Measurements from ENCODE around the gene CCDC197.

CCDC197 gene

DNA sequence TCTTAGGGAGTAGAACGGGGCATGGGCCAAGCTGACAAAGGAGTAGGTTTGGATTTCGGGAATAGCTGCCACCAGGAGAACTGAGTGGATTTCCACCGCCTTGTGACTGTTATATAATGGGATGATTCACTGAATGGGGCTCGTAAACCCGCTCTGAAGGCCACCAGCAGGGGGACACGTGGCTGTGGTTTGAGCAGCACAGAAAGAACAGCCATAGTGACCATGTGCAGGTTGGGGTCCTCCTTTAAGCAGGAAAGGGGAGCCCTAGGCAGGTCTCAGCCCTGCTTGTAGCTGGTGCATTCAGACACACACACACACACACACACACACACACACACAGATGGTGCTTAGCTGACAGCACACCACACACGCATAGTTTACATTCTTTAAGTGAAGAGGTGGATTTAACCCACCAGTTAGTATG lies 12.1 kb upstream of the CCDC197 start:
- no peaks in the 10 kb centered on the region for H3K79me2 ChIP-seq (ENCODE audit: insufficient read depth, low read length)
- no peaks in the 10 kb centered on the region for H3K9me2 ChIP-seq (replicated peaks; ENCODE audit: low read depth, low read length)
- TF ChIP-seq, protein P1, sequence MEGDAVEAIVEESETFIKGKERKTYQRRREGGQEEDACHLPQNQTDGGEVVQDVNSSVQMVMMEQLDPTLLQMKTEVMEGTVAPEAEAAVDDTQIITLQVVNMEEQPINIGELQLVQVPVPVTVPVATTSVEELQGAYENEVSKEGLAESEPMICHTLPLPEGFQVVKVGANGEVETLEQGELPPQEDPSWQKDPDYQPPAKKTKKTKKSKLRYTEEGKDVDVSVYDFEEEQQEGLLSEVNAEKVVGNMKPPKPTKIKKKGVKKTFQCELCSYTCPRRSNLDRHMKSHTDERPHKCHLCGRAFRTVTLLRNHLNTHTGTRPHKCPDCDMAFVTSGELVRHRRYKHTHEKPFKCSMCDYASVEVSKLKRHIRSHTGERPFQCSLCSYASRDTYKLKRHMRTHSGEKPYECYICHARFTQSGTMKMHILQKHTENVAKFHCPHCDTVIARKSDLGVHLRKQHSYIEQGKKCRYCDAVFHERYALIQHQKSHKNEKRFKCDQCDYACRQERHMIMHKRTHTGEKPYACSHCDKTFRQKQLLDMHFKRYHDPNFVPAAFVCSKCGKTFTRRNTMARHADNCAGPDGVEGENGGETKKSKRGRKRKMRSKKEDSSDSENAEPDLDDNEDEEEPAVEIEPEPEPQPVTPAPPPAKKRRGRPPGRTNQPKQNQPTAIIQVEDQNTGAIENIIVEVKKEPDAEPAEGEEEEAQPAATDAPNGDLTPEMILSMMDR (conservative IDR thresholded peaks at IDR 0.05; ENCODE audit: low read length), result peak; percentile 58
- TF ChIP-seq EZH2phosphoT487 (IDR thresholded peaks at IDR 0.05; ENCODE audit: borderline replicate concordance), result no peak
- H4K20me1 ChIP-seq (ENCODE audit: insufficient read depth, low read length, poor library complexity, severe bottlenecking), result no peaks in the 10 kb centered on the region
- H3K9me3 ChIP-seq (ENCODE audit: insufficient read depth, low read depth, low read length), result no peaks in the 10 kb centered on the region
- no peaks in the 10 kb centered on the region for H3K36me3 ChIP-seq (ENCODE audit: insufficient read depth, low read length)
- no peak overlapping the region for H2AFZ ChIP-seq (ENCODE audit: low read length)
- H3K9ac ChIP-seq (ENCODE audit: low read depth, low read length, poor library complexity, severe bottlenecking), result no peak overlapping the region
- H3K27me3 ChIP-seq (ENCODE audit: insufficient read depth, low read length, poor library complexity, severe bottlenecking), result peaks cover 78% of the 10 kb centered on the region
- no peaks in the 10 kb centered on the region for H3K4me1 ChIP-seq (ENCODE audit: insufficient read depth, low read length, poor library complexity, severe bottlenecking)
- no peaks in the 10 kb centered on the region for H3F3A ChIP-seq (ENCODE audit: low read depth)
- H3K4me3 ChIP-seq (ENCODE audit: low read length, poor library complexity, severe bottlenecking), result no peak overlapping the region
- no peak overlapping the region for H3K4me2 ChIP-seq (ENCODE audit: low read depth, low read length, poor library complexity, severe bottlenecking)

DNA sequence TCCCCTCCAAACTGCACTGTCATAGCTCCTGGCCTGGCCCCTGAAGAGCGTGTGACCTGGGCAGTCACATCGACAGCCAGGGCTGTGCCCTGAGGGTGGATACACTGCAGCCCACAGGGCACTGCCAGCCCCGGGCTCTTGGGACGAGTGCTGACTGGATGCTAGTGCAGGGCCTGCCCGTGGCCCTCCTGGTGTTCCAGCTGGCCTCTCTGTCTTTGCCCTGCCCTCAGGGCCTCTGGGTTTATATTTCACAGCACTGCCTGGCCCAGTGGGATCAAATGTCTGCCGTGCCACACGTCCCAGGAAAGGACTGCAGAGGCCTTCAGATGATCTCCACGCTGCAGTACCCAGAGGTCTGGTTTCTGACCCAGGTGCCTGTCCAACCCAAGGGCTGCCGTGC lies 10.1 kb upstream of the CCDC197 start:
- no peak overlapping the region for H2AFZ ChIP-seq (ENCODE audit: low read length)
- no peak overlapping the region for H3K4me2 ChIP-seq (ENCODE audit: low read depth, low read length, poor library complexity, severe bottlenecking)
- H3K36me3 ChIP-seq (ENCODE audit: insufficient read depth, low read length), result no peaks in the 10 kb centered on the region
- no peaks in the 10 kb centered on the region for H3K9me3 ChIP-seq (ENCODE audit: insufficient read depth, low read depth, low read length)
- no peaks in the 10 kb centered on the region for H4K20me1 ChIP-seq (ENCODE audit: insufficient read depth, low read length, poor library complexity, severe bottlenecking)
- TF ChIP-seq EZH2phosphoT487 (IDR thresholded peaks at IDR 0.05; ENCODE audit: borderline replicate concordance), result no peak
- TF ChIP-seq, protein P1 (conservative IDR thresholded peaks at IDR 0.05; ENCODE audit: low read length), result no peak
- H3K4me3 ChIP-seq (ENCODE audit: low read length, poor library complexity, severe bottlenecking), result no peak overlapping the region
- peaks cover 76% of the 10 kb centered on the region for H3K27me3 ChIP-seq (ENCODE audit: insufficient read depth, low read length, poor library complexity, severe bottlenecking)
- no peak overlapping the region for H3K9ac ChIP-seq (ENCODE audit: low read depth, low read length, poor library complexity, severe bottlenecking)
- H3K9me2 ChIP-seq (replicated peaks; ENCODE audit: low read depth, low read length), result no peaks in the 10 kb centered on the region
- no peaks in the 10 kb centered on the region for H3K4me1 ChIP-seq (ENCODE audit: insufficient read depth, low read length, poor library complexity, severe bottlenecking)
- no peaks in the 10 kb centered on the region for H3K79me2 ChIP-seq (ENCODE audit: insufficient read depth, low read length)
- no peaks in the 10 kb centered on the region for H3F3A ChIP-seq (ENCODE audit: low read depth)

DNA sequence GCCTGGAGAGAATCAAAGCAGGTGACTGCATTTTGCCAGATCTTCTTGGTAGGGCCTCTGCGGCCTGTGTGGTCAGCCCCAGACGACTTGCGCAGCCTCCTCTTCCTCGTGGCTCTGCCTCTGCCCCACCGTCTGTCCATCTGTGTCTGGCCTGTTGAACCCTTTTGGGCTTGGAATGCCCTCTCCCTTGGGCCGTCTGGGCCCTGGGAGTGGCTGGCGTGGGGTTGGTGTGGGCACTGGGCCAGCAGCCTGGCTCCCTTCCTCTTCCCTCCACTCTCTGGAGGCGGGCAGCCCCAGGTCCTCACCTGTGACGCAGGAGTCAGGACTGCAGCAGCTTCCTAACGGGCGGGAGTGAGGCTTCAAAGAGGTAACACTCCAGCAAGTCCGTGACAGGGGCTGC lies 9.7 kb upstream of the CCDC197 start:
- no peaks in the 10 kb centered on the region for H4K20me1 ChIP-seq (ENCODE audit: insufficient read depth, low read length, poor library complexity, severe bottlenecking)
- H3K4me2 ChIP-seq (ENCODE audit: low read depth, low read length, poor library complexity, severe bottlenecking), result no peak overlapping the region
- no peak overlapping the region for H3K4me3 ChIP-seq (ENCODE audit: low read length, poor library complexity, severe bottlenecking)
- H3K27me3 ChIP-seq (ENCODE audit: insufficient read depth, low read length, poor library complexity, severe bottlenecking), result peaks cover 76% of the 10 kb centered on the region
- no peaks in the 10 kb centered on the region for H3K79me2 ChIP-seq (ENCODE audit: insufficient read depth, low read length)
- no peaks in the 10 kb centered on the region for H3K9me2 ChIP-seq (replicated peaks; ENCODE audit: low read depth, low read length)
- H3K9me3 ChIP-seq (ENCODE audit: insufficient read depth, low read depth, low read length), result no peaks in the 10 kb centered on the region
- H3K36me3 ChIP-seq (ENCODE audit: insufficient read depth, low read length), result no peaks in the 10 kb centered on the region
- no peaks in the 10 kb centered on the region for H3K4me1 ChIP-seq (ENCODE audit: insufficient read depth, low read length, poor library complexity, severe bottlenecking)
- TF ChIP-seq, protein P1 (conservative IDR thresholded peaks at IDR 0.05; ENCODE audit: low read length), result no peak
- no peak for TF ChIP-seq EZH2phosphoT487 (IDR thresholded peaks at IDR 0.05; ENCODE audit: borderline replicate concordance)
- H3F3A ChIP-seq (ENCODE audit: low read depth), result no peaks in the 10 kb centered on the region
- no peak overlapping the region for H3K9ac ChIP-seq (ENCODE audit: low read depth, low read length, poor library complexity, severe bottlenecking)
- H2AFZ ChIP-seq (ENCODE audit: low read length), result no peak overlapping the region

All from Loucy (cell line).